ENCODE data around the gene ARID3B.

DNA sequence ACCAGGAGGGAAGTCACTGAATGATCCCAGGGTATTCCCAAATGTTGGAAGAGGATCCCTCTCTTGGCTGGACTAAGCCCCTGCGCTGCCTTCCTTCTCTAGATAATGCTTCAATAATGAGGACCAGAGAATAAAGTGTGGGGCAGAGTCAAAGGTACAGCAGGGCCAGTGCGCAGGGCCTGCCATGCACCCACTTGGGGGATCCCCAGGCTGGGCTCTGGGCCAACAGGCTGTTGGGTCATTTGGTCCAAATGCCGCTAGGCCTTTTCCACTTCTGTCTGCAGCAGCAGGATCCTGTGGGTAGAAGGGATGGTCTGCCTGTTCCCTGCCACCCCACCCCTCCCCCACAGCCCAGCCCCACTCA lies 68.9 kb downstream of the ARID3B start:
- no peak for TF ChIP-seq EZH2 (IDR thresholded peaks at IDR 0.05)
- no peak for TF ChIP-seq POLR2AphosphoS5 (IDR thresholded peaks at IDR 0.05; ENCODE audit: borderline replicate concordance, low read depth, low read length)
- no peak for TF ChIP-seq FOXP2 (optimal IDR thresholded peaks at IDR 0.05; ENCODE audit: control extremely low read depth, extremely low read length, insufficient read depth)

All from SK-N-MC (cell line).